Kidney glomerular epithelial cell (primary cell): ENCODE results near the gene CEACAM3.

ENCODE experiments used
- DNase-seq: peaks from one replicate; lab custom pipeline; 2025; lab: John Stamatoyannopoulos, UW

The CEACAM3 gene

GRCh38 chr19:41792513-41793413 is 3.6 kb upstream of the CEACAM3 start:
- peak; percentile 29 for DNase-seq

- DNase-seq: no peak
Measured at GRCh38 chr19:41793414-41793727, 3.0 kb upstream of the CEACAM3 start.

- DNase-seq: peak; percentile 39
Measured at GRCh38 chr19:41795031-41795461, 1.3 kb upstream of the CEACAM3 start.

GRCh38 chr19:41796901-41797300 is 514 bp downstream of the CEACAM3 start:
- no peak for DNase-seq

- DNase-seq: peak; percentile 69
Measured at GRCh38 chr19:41799444-41800000, 3.1 kb downstream of the CEACAM3 start.

GRCh38 chr19:41801031-41801430 is 4.6 kb downstream of the CEACAM3 start:
- DNase-seq: no peak

- DNase-seq: no peak
Measured at GRCh38 chr19:41801792-41802211, 5.4 kb downstream of the CEACAM3 start.

- no peak for DNase-seq
Measured at GRCh38 chr19:41802770-41803169, 6.4 kb downstream of the CEACAM3 start.

- no peak for DNase-seq
Measured at GRCh38 chr19:41804336-41804735, 7.9 kb downstream of the CEACAM3 start.

GRCh38 chr19:41807176-41807575 is 10.8 kb downstream of the CEACAM3 start:
- no peak for DNase-seq

GRCh38 chr19:41808663-41809566 is 12.5 kb downstream of the CEACAM3 start:
- DNase-seq: no peak

GRCh38 chr19:41810301-41810700 is 13.9 kb downstream of the CEACAM3 start:
- no peak for DNase-seq

- no peak for DNase-seq
Measured at GRCh38 chr19:41811036-41811435, 14.6 kb downstream of the CEACAM3 start.

GRCh38 chr19:41811981-41812380 is 15.6 kb downstream of the CEACAM3 start:
- no peak for DNase-seq

GRCh38 chr19:41813911-41814310 is 17.5 kb downstream of the CEACAM3 start:
- no peak for DNase-seq

- DNase-seq: no peak
Measured at GRCh38 chr19:41815301-41815700, 18.9 kb downstream of the CEACAM3 start.

- DNase-seq: no peak
Measured at GRCh38 chr19:41816761-41817160, 20.4 kb downstream of the CEACAM3 start.

GRCh38 chr19:41821003-41821735 is 24.8 kb downstream of the CEACAM3 start:
- DNase-seq: peak; percentile 54

GRCh38 chr19:41837981-41838708 is 41.8 kb downstream of the CEACAM3 start:
- DNase-seq: no peak

GRCh38 chr19:41839211-41839610 is 42.8 kb downstream of the CEACAM3 start:
- no peak for DNase-seq

GRCh38 chr19:41843371-41843770 is 47.0 kb downstream of the CEACAM3 start:
- no peak for DNase-seq
